DMS153 treated with DMSO at 0.1 percent for 48 hours (cell line): Measurements from ENCODE around the gene LGALS7B.
"Not testable (repeated sequence)": the region's sequence is repeated elsewhere in the genome, so short reads cannot be mapped to it uniquely, and the experiment has no call there.

Experiments
- DNase-seq: peaks from one replicate; lab custom pipeline; 2025; ENCODE audit not compliant: unreplicated experiment; lab: John Stamatoyannopoulos, UW

The LGALS7B gene

DNA sequence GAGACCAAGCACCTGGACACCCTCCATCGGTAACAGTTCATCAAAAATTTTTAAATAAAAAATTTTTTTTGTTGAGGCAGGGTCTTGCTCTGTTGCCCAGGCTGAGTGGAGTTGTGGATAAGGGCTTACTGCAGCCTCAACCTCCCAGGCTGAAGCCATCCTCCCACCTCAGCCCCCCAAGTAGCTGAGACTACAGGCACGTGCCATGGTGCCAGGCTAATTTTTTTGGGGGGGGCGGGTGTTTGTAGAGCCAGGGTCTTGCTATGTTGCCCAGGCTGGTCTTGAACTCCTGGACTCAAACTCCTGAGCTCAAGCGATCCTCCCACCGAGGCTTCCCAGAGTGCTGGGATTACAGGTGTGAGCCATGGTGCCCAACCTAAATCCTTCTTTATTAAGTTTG is 4.7 kb downstream of the LGALS7B start:
- no peak for DNase-seq

DNA sequence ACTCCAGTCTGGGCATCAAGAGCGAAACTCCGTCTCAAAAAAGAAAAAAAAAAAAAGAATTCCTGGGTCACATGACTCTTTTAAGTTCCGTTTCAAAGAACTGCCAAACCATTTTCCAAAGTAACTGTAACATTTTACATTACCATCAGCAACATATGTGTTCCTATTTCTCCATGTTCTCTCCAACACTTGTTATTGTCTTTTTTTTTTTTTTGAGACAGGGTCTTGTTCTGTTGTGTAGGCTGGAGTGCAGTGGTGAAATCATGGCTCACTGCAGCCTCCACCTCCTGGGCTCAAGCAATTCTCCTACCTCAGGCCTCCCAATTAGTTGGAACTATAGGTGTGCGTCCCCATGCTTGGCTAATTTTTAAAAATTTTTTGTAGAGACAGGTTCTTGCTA is 6.5 kb downstream of the LGALS7B start:
- DNase-seq, result no peak

- no peak for DNase-seq
Measured at GRCh38 chr19:38796154-38796553, 7.2 kb downstream of the LGALS7B start.

GRCh38 chr19:38797781-38798180 is 8.8 kb downstream of the LGALS7B start:
- DNase-seq, result not testable (repeated sequence)

DNA sequence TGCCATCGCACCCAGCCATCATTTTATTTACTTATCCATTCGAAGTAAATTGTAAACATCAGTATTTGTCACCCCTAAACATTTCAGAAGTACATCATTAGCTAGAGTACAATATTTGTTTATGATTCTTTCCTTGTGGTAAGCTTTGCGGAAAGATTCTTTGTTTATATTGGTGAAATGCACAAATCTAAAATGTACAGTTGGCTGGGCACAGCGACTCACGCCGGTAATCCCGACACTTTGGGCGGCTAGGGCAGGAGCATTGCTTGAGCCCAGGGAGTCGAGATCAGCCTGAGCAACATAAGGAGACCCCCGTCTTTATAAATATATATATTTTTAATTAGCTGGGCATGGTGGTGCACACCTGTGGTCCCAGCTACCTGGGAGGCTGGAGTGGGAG is 10.1 kb downstream of the LGALS7B start:
- DNase-seq, result no peak

GRCh38 chr19:38800577-38801347 is 11.8 kb downstream of the LGALS7B start:
- DNase-seq, result no peak

DNA sequence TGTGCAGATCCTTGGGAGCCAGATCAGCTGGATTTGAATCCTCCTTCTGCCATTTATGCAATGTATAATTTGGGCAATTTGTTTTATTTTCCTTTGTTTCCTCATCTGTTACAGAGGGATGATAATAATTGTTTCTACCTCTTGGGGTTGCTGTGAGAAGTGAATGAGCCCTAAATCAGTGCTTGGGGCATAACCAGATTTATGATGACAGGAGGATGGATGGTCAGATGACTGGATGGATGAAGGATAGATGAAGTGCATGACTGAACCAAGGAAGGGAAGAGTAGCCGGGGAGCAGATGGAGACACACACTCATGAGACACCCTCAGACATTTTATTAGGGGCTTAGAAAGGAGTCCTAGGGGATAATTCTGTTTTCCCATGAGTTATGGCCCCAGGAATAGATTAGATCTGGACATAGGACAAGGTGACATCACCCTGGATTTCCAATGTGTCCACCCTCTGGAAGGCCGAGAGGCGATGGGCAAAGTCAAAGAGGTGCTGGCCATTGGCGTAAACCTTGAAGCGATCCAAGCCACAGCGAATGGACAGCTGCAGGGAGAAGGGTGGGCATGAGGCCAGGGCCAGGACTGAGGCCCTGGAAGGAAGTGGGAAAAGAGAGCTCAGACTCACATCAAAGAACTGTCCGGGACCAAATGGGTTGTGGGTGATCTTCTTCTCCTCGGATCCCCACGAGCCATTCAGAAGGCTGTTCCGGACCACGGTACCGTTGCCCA is 12.5 kb downstream of the LGALS7B start:
- no peak for DNase-seq

DNA sequence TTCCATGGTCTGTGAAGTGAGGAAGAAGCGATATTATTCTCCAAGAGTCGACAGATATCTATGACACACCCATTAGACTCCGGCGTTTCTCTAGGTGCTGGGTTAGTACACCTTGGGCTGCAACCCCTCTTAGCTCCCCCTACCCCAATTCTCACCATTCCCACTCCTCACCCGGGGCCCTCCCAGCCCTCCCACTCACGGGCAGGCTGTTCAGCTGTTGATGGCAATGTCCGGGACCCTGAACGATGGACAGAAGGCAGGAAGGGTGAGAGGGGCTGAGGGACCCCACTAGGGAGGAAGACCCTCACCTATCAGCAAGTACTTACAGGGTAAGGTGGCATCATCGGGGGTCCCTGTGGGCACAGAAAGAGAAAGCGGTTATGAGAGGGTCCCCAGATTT is 14.5 kb downstream of the LGALS7B start:
- no peak for DNase-seq

DNA sequence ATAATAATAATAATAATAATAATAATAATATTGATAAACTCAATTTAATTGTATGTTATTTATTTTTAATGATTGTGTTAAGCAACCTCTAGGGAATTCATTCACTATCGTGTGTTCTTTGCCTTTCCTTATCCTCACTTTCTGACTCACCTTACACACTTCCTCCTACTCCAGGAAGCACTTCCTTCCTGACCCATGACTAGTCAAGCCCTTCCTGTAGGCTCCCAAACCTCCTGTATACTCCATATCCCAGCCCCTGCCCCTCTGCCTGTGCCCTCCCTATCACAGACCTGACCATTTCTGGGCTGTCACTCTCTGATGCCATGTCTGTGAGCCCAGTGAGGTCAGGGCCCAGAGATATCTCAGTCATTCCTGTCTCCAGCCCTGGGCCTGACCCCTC is 16.2 kb downstream of the LGALS7B start:
- DNase-seq, result no peak

- DNase-seq, result no peak
Measured at GRCh38 chr19:38806371-38806770, 17.4 kb downstream of the LGALS7B start.

GRCh38 chr19:38807374-38808098 is 18.5 kb downstream of the LGALS7B start:
- not testable (repeated sequence) for DNase-seq

DNA sequence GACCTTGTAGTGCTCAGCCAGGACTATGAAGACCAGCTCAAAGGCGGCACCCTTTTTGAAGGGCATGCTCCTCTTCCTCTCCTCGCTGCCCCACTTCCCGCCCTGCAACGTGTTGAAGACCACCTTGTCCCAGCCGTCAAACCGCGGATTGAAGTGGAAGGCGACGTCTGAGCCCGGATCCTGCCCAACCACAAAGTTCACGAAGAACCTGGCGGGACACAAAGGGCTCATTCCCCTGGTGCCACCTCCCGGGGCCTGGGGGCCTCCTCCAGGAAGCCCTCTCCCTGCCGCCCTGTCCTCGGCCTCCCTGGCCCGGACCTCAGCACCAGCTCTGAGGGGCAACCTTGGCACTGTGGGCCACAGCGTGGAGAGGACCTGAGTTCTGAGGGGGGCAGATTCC is 19.7 kb downstream of the LGALS7B start:
- no peak for DNase-seq

GRCh38 chr19:38809592-38810252 is 20.7 kb downstream of the LGALS7B start:
- no peak for DNase-seq

DNA sequence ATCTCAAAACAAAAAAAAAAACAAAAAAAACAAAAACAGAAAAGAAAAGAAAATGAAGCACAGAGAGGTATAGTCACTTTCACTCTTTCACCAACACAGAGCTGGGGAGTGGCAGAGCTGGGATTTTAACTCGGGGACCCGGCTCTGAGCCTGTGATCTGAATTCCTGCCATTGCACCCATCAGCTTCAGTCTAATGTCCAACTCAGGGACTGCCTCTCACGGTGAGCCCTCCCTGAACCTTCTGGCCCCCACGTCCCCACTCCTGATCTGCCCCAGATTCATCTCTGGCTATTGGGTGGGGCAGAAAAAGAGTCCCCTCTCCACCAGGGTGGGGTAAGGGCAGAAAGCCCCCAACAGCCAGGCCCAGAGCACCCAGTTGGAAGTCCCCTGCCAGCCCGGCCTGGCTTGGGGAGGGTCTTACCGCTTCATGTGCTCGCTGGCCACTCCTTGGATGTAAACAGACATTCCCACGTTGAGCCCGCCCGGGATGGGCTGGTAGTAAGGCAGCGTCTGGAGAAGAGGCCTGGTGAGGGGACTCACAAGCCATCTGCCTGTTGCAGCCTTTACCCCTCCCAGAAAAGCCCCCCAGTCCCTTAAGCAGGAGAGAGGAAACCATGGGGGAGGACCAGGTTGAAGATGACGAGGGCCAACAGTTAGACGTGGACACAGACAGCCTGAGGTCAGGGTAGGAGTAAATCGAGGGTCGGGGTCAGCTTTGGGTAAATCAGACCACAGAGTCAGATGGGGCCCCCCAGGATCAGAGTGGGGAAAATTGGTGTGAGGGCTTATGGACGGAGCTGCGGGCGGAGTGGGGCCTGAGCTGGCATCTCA is 23.2 kb downstream of the LGALS7B start:
- DNase-seq, result no peak

- DNase-seq, result no peak
Measured at GRCh38 chr19:38812841-38813320, 23.9 kb downstream of the LGALS7B start, which contains the start of gene LGALS4. LGALS4 (minus strand) TSS chr19:38812945; CDS start chr19:38812886, 59 bp downstream.

DNA sequence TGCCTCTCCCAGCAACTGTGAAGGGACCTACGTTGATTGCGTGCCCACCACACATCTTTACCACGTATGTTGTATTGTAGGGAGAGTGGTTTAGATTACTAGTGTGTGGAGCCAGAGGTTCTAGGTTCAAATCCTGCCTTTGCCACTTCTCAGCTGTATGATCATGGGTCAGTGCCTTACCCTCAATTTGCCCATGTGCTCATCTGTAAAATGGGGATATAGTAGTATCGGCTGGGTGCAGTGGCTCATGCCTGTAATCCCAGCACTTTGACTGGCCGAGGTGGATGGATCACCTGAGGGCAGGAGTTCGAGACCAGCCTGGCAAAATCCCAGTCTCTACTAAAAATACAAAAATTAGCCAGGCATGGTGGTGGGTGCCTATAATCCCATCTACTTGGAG is 24.3 kb downstream of the LGALS7B start:
- DNase-seq, result no peak

- DNase-seq, result not testable (repeated sequence)
Measured at GRCh38 chr19:38813932-38814331, 24.9 kb downstream of the LGALS7B start.

DNA sequence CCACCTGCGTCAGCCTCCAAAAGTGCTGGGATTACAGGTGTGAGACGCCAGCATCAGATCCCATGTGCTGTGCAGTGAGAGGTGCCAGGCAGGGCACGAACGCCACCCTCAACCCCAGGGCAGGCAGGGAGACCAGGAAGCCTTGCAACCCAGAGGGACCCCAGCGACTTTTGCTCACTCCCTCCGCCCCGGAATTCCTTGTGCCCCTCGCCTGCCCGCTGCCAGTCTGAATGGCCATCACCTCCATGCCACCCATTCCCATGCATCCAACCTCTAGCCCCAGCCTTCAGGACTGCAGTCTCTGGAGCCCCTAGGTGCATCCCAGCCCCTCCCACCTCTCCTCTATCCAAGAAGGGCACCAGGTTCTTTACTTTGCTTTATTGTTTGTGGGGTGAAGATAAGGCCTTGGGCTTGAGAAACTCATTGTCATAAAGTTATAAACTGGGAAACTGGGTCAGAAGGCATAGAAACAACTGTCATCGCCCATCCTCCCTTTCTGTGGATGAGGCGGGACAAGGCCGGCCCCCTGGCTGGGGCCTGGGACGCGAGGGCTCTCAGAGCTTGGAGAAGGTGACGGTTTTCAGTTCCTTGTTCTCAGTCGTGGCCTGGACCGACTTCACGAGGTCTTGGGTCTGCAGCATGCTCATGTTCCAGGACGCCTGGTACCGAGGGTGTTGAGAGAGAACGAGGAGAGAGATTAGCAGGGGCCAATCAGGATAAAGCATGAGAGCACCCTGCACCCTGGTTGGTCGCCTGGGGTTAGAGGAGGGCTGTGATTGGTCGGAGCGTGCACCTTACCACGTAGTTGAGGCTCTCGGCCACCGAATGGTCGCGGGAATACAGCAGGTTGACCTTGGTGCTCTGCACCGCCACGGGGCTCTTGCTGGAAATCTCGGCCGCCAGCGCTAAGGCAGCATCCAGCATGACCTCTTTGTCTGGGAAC is 26.3 kb downstream of the LGALS7B start:
- DNase-seq, result no peak

DNA sequence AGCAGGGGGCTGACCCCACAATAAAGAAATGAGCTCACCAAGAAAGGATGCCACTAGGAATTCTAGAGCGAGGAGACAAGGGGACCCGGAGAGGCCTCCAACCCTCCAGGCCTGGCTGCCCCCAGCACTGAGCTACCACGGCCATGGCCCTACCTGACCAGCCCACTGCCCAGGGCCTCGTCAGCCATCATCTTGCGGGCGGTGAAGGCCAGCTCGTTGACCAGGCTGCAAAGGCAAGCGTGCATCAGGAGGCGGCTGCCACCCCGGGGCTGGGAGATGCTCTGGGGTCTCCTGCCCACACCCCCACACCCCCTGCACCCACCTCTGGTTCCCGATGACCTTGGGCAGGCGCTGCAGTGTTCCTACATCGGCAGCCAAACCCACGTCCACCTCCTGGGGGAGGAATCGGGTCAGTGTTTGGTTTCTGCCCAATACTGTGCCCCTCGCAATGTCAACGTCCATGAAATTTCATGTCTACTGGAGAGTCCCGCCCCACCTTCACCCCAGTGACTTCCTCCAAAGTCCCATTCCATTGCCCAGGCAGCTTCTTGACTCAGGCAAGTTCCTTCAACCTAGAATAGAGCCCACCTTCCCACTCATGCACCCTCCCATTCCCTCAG is 27.2 kb downstream of the LGALS7B start:
- DNase-seq, result no peak
